Lower leg skin (tissue), 4 donors: Measurements from ENCODE around the gene ELAVL2. TPM values are rescaled to one million over a fixed set of nuclear protein-coding genes. Genes with fewer than 3 reads are reported as not detected.

Source experiments
- DNase-seq, 2 donors: peaks; one replicate each; pipeline ENCODE4 v3.0.0-alpha.2; 2019; ENCODE audit warnings: low spot score in 2 of 2
- H3K4me3 ChIP-seq: fragments of 200-600 bp; sonication (generic); 2 replicates; pipeline ENCODE4 v1.5.1; 2017; ENCODE audit warnings: mild to moderate bottlenecking, low read depth; ENCODE audit not compliant: poor library complexity, severe bottlenecking
- POLR2A ChIP-seq, 2 donors: fragments of 450-650 bp; IDR thresholded peaks; one replicate each; pipeline ENCODE4 v1.6.1; 2016 to 2017; ENCODE audit warnings: antibody characterized with exemption in 2 of 2, mild to moderate bottlenecking in 1 of 2, moderate library complexity in 1 of 2
- WGBS, 2 donors: methylation state at CpG; one replicate each; pipeline ENCODE4 v1.1.5; 2018; 5-methylcytosine and 5-hydroxymethylcytosine counted together
- intact Hi-C: fragments of 100-400 bp; cut with DNase I; formaldehyde crosslinking; loops from one replicate; pipeline ENCODE4 v1.15.0; 2023; ENCODE audit warnings: low total_unique reads
- total RNA-seq, 4 donors: library from RNA; depleted of rRNA; stranded (reverse); fragments of >200 nt; gene quantifications; one replicate each; pipeline ENCODE4 v1.1.0, GENCODE V29; 2016
- TF ChIP-seq, protein P1 (sequence below), 3 donors: fragments of 450-650 bp; IDR thresholded peaks; one replicate each; pipeline ENCODE4 v1.5.1; 2016; ENCODE audit warnings: antibody characterized with exemption in 3 of 3, mild to moderate bottlenecking in 3 of 3, moderate library complexity in 2 of 3

The ELAVL2 gene
- total RNA-seq, 4 donors from 2014 or later = 0.11 to 1.3 (median 0.42) TPM

DNA sequence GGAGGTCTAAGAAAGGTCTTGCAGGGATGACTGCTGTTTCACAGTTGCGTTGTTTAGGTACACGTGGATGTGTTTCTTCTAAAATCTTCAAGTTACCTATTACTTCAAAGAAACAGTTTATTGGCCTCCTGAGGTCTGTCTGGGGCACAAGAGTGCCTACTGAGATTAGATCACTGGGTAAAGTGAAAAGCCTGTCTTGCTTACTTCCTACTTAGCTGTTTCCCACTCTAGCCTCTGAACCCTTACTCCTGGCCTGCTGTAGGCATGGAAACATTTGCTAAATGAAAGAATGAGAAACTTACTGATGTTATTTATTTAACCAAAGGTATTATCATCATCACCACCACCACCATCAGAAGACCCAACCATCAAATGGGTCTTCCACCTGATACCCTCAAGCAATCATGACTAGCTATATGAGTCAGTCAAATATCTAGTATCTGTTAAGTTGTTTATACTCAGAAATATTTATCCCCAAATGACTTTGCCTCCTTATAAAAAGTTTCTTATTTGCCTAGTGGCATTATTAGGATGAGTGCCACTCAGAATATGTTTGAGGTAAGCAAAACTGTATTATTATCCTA lies 92.5 kb downstream of the ELAVL2 start:
- no peak for TF ChIP-seq POLR2A (IDR thresholded peaks at IDR 0.05)
- TF ChIP-seq, protein P1, sequence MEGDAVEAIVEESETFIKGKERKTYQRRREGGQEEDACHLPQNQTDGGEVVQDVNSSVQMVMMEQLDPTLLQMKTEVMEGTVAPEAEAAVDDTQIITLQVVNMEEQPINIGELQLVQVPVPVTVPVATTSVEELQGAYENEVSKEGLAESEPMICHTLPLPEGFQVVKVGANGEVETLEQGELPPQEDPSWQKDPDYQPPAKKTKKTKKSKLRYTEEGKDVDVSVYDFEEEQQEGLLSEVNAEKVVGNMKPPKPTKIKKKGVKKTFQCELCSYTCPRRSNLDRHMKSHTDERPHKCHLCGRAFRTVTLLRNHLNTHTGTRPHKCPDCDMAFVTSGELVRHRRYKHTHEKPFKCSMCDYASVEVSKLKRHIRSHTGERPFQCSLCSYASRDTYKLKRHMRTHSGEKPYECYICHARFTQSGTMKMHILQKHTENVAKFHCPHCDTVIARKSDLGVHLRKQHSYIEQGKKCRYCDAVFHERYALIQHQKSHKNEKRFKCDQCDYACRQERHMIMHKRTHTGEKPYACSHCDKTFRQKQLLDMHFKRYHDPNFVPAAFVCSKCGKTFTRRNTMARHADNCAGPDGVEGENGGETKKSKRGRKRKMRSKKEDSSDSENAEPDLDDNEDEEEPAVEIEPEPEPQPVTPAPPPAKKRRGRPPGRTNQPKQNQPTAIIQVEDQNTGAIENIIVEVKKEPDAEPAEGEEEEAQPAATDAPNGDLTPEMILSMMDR (IDR thresholded peaks at IDR 0.05) = no peak
- no peak overlapping the region for H3K4me3 ChIP-seq
- no peak for DNase-seq
- intact Hi-C loops = no loop called here
- 77 to 85% methylated on average over 2 of the region's 2 CpGs for WGBS, 2 donors

DNA sequence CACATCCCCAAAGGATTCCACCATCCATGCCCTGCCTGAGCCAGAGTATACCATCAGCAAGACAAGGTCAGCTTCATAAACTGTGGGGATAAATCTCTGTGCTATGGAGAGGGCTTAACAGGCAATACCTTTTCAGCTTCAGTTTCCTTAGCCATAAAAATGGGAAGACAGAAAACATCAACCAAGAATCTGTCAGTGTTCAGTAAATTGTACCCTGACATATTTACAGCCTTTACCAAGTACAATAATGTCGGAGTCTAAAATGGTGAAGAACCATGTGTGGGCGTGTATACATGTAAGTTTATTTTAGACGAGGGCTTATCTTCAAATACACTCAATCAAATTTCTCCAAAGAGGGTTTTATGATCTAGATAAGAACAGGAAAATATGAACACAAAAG lies 94.7 kb downstream of the ELAVL2 start:
- 70 to 74% methylated on average over 3 of the region's 3 CpGs for WGBS, 2 donors
- H3K4me3 ChIP-seq = no peak overlapping the region
- TF ChIP-seq, protein P1 (IDR thresholded peaks at IDR 0.05) = no peak
- TF ChIP-seq POLR2A (IDR thresholded peaks at IDR 0.05) = no peak
- intact Hi-C loops = no loop called here
- DNase-seq = no peak

DNA sequence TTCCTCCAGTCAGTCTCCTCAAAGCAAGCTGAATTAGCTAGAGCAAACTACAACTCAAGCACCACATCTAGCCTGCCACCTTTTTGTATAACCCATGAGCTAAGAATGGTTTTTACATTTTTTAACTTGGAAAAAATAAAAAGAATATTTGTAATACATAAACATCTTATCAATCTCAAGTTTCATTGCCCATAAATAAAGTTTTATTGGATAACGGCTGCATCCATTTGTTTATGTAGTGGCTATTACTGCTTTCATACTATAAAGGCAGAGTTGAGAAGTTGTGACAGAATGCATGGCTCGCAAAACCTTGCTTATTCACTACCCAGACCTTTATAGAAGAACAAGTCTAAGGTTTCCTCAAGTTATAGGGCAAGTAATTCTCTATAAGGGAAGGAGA lies 95.7 kb downstream of the ELAVL2 start:
- intact Hi-C loops = no loop called here
- 88 to 93% methylated on average over 2 of the region's 2 CpGs for WGBS, 2 donors
- DNase-seq = no peak

DNA sequence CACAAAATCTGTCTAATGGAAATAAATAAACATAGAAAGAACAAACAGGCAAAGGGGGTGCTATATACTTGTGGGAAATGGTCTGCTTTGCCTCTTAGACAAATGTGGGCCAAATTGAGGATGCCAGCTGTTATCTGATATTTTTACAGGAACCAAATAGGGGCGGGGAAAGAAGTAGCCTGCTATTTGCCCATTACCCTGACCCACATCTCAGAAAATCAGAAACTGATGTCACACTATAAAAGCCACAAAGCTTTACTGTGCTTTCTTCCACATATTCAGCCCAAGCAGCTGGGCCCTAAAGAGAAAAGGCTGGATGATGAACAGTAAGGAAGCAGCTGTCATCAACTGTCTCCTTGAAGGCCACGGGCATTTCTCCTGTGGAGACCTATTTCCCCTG lies 97.3 kb downstream of the ELAVL2 start:
- no peak for TF ChIP-seq POLR2A (IDR thresholded peaks at IDR 0.05)
- TF ChIP-seq, protein P1 (IDR thresholded peaks at IDR 0.05) = no peak
- 85 to 93% methylated on average over 2 of the region's 2 CpGs for WGBS, 2 donors
- no peak for DNase-seq
- intact Hi-C loops = no loop called here
- no peak overlapping the region for H3K4me3 ChIP-seq

More for the DNA sequence above, 95.7 kb downstream of the ELAVL2 start:
- TF ChIP-seq, protein P1 (IDR thresholded peaks at IDR 0.05) = no peak
- no peak for TF ChIP-seq POLR2A (IDR thresholded peaks at IDR 0.05)
- no peak overlapping the region for H3K4me3 ChIP-seq

DNA sequence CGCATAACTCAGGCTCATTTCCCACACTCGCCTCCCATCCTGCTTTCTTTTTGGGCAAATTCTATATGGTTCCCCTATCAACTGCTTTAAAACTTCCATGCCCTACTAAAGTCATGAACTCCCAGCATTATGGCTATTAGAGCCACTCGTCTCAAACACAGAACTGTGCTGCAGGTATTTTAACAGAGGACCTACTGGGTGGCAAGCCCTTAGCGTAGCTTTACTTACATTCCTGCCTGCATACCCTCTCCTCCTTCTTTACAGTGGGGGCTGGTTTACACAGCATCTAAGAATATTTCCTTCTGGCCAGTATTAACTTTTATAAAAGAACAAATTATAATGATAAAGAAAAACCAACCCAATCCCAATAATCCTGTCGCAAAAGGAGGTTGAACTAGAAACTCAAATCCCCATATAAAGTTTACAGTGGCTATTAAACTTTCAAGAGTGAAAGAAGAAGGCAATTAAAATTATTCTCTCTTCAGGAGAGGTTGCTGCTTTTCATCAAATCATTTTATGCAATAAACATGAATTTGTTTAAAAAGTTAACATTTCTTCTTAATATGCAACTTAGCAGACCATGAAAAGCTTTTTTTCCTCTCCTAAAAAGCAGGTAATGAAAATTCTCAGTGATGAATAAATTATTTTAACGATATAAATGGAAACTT lies 100.6 kb downstream of the ELAVL2 start:
- no peak for DNase-seq
- intact Hi-C loops = no loop called here
- no peak overlapping the region for H3K4me3 ChIP-seq
- WGBS, 2 donors = 89 to 90% methylated on average over 6 of the region's 6 CpGs
- TF ChIP-seq, protein P1 (IDR thresholded peaks at IDR 0.05) = no peak
- TF ChIP-seq POLR2A (IDR thresholded peaks at IDR 0.05) = no peak
